GM12865 (cell line): ENCODE measurements around the gene BATF2.

ENCODE experiments used
- DNase-seq: peaks from one replicate; pipeline ENCODE4 v3.0.0; 2010; ENCODE audit warnings: low read depth
- H3K4me3 ChIP-seq: 2 replicates; pipeline ENCODE4 v1.5.1; 2011; ENCODE audit warnings: mild to moderate bottlenecking, low read depth, low read length, control low read depth
- TF ChIP-seq, protein P1 (sequence below): IDR thresholded peaks from 2 replicates; pipeline ENCODE4 v1.5.1; 2011; ENCODE audit warnings: low read length, control low read depth, low read depth, inconsistent platforms; ENCODE audit not compliant: insufficient read depth; ENCODE audit errors: missing control alignments

Gene BATF2

DNA sequence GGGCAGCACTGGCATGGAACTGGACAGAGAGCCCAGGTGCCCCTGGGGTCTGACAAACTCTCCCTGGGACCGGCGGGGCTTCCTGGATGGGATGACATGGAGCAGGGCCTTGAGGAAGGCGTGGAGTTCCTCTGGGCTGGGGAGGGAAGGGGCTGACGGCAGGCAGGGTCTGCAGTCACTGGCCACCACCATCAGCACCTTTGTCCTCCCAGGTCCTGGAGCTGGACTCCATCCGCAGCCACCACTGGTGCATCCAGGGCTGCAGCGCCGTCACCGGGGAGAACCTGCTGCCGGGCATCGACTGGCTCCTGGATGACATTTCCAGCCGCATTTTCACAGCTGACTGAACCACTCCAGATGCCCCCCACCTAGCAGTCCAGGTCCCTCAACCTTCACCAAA lies 24.7 kb upstream of the BATF2 start:
- TF ChIP-seq, protein P1, sequence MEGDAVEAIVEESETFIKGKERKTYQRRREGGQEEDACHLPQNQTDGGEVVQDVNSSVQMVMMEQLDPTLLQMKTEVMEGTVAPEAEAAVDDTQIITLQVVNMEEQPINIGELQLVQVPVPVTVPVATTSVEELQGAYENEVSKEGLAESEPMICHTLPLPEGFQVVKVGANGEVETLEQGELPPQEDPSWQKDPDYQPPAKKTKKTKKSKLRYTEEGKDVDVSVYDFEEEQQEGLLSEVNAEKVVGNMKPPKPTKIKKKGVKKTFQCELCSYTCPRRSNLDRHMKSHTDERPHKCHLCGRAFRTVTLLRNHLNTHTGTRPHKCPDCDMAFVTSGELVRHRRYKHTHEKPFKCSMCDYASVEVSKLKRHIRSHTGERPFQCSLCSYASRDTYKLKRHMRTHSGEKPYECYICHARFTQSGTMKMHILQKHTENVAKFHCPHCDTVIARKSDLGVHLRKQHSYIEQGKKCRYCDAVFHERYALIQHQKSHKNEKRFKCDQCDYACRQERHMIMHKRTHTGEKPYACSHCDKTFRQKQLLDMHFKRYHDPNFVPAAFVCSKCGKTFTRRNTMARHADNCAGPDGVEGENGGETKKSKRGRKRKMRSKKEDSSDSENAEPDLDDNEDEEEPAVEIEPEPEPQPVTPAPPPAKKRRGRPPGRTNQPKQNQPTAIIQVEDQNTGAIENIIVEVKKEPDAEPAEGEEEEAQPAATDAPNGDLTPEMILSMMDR, result no peak
- no peak overlapping the region for H3K4me3 ChIP-seq
- DNase-seq, result no peak

DNA sequence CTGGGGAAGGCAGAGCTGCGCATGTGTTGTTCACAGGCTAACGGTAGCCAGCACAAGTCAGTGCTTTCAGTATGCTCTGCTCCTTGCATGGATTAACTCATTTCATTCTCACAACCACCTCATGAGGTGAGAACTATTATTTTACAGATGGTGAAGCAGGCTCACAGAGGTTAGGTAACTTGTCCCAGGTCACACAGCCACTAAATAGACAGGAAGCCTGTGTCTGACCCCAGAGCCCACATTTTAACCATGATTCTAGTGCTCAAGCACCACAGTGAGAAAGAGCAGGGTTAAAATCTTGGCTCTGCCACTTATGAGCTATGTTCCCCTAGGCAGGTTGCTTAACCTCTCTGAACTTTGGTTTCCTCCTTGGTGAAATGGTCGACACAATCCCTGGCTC lies 24.2 kb upstream of the BATF2 start:
- no peak overlapping the region for H3K4me3 ChIP-seq
- no peak for DNase-seq
- TF ChIP-seq, protein P1, result no peak

DNA sequence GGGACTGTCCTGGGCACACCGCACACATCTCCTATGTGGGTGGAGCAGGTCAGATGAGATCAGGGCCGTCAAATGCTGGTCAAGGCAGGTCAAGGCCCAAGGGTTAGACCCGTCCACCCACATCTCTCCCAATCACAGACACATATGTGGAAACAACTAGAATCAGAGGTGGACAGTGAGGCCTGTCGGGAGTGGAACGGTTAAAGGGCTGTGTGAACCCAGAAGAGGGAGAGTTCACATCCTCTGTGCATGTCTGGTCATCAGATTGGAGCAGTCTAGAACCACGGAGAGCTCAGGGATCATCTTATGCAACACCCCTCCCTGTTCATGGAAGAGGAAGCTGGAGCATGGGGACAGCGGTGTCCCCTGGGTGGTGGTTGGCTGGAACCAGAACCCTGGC lies 23.1 kb upstream of the BATF2 start:
- TF ChIP-seq, protein P1, result no peak
- H3K4me3 ChIP-seq, result no peak overlapping the region
- DNase-seq, result no peak

DNA sequence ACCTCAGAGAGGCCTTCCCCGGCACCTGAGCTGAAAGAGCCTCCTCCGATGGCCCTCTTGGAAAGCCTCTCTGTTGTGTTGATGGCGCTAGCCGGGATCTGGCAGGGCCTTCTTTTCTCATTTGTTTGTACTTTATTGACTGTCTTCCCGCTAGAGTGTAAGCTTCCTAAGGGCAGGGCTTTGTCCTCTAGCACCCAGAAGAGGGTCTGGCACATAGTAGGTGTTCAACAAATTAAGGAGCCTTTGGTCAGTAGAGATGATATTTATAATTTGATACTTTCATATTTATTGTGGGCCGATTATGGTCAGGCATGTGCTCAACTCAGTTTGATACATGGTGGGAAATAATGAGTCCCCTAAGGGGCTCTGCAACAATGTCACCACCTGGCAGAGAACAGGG lies 21.2 kb upstream of the BATF2 start:
- TF ChIP-seq, protein P1, result no peak
- no peak for DNase-seq
- H3K4me3 ChIP-seq, result no peak overlapping the region

DNA sequence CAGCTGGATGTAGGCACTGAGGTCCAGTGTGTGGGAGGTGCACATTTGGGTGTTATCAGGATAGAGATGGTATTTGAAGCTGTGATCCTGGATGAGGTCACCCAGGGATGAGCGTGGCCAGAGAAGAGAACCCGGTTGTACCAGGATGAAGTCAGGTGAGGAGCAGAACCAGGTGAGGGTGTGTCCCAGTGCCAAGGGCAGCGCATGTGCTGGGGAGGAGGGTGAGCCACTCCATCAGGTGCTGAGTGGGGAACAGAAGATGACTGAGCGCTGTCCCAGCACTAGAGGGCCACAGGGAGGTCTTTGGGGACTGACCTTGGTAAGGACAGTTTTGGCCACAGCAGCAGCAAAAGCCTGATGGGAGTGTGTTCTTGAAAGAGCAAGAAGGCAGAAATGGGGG lies 19.9 kb upstream of the BATF2 start:
- TF ChIP-seq, protein P1, result no peak
- peak; percentile 35 for DNase-seq
- no peak overlapping the region for H3K4me3 ChIP-seq

DNA sequence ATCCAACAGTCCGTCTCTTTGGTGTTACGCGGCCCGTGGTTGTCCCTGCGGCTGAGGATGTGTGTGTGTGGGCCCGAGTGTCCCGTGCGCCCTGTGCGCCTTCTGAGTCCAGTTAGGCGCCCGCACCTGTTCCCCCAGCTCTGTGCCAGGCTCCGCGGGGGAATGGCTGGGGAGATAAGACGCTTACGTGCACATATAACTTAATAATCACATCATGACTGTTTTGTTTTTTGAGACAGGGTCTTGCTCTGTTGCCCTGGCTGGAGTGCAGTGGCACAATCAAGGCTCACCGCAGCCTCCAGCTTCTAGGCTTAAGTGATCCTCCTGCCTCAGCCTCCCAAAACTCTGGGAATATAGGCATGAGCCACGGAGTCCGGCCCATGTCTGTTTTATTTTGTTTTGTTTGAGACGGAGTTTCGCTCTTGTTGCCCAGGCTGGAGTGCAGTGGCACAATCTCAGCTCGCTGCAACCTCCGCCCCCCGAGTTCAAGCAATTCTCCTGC lies 18.0 kb upstream of the BATF2 start:
- no peak for DNase-seq
- H3K4me3 ChIP-seq, result peak overlapping the region; percentile 75
- TF ChIP-seq, protein P1, result no peak

DNA sequence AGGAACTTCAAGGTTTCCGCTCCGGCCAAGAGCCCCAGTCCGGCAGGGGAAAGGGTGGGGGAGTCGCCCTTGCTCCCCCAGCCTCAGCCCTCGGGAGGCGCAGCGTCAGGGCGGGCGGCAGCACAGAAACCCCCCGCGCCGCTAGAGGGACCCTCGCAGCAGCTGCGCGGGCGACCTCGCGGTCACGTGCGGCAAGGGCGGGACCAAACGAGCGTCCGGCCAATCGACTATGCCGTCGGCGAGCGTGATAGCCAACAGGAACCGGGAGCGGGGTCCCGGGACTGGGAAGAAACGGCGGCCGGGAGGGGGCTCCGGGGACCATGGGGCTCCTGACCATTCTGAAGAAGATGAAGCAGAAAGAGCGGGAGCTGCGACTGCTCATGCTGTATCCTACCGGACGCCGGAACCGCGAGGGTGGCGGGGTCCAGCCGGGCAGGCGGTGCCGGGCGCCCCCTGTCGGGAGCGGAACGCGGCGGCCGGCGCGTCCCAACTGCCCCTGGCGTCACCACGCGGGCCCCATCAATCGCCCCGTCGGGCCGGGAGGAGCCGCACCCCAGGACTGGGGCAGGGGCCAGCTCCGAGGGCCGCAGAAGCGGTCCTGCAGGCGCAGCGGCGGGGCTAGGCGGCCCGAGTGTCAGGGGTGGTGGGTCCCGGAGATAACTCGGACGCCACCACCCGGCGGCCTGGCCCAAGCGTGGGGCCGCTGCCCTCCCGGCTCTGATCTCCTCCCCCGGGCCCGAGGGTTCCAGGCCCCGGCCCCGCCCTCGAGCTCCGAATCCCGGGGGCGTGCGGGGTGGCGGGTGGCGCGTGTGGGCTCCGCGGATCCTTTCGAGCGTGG lies 17.3 kb upstream of the BATF2 start, which contains the start of gene ARL2:
ARL2 (plus strand) TSS at position 273 of the 838 bp plus-strand sequence; CDS start at position 321, 48 bp downstream.
- DNase-seq, result peak; percentile 96
- H3K4me3 ChIP-seq, result peak within 1 kb of the TSS; percentile 75
- TF ChIP-seq, protein P1, result peak; percentile 78
